GM23338 (cell line): ENCODE data around the gene INTU. TPM values are rescaled to one million over a fixed set of nuclear protein-coding genes. Genes with fewer than 3 reads are reported as not detected.
"Not testable (repeated sequence)": the region's sequence is repeated elsewhere in the genome, so short reads cannot be mapped to it uniquely, and the experiment has no call there.

Experiments
- ATAC-seq: fragments of 200-7000 bp; cut with Tn5 transposase; 3 replicates; pipeline ENCODE4 v1.9.1; 2020
- DNase-seq: peaks from one replicate; pipeline ENCODE4 v3.0.0-alpha.2; 2015; ENCODE audit warnings: low spot score
- H2AFZ ChIP-seq: fragments of 200-600 bp; sonication (generic); 2 replicates; pipeline ENCODE4 v1.8.0; 2016; ENCODE audit warnings: antibody characterized with exemption, mild to moderate bottlenecking, moderate library complexity
- H3F3A ChIP-seq: fragments of 200-600 bp; sonication (generic); replicated peaks from 2 replicates; pipeline ENCODE4 v1.8.0; 2017; ENCODE audit warnings: antibody characterized with exemption, mixed run types, low read depth
- H3K27ac ChIP-seq: fragments of 200-600 bp; sonication (generic); 2 replicates; pipeline ENCODE4 v1.6.1; 2016; ENCODE audit warnings: low read depth
- H3K27me3 ChIP-seq: fragments of 200-600 bp; sonication (generic); 2 replicates; pipeline ENCODE4 v1.8.0; 2016; ENCODE audit warnings: mild to moderate bottlenecking, mixed run types, moderate library complexity; ENCODE audit not compliant: insufficient read depth
- H3K36me3 ChIP-seq: fragments of 200-600 bp; sonication (generic); 2 replicates; pipeline ENCODE4 v1.8.0; 2016; ENCODE audit warnings: mild to moderate bottlenecking; ENCODE audit not compliant: insufficient read depth
- H3K4me1 ChIP-seq: fragments of 200-600 bp; sonication (generic); 2 replicates; pipeline ENCODE4 v1.8.0; 2016; ENCODE audit warnings: mild to moderate bottlenecking, moderate library complexity; ENCODE audit not compliant: insufficient read depth
- H3K4me2 ChIP-seq: fragments of 200-600 bp; sonication (generic); 2 replicates; pipeline ENCODE4 v1.7.1; 2017; ENCODE audit warnings: mixed run types
- H3K4me3 ChIP-seq: fragments of 200-600 bp; sonication (generic); 2 replicates; pipeline ENCODE4 v1.6.1; 2016; ENCODE audit warnings: mixed run types
- H3K79me2 ChIP-seq: fragments of 200-600 bp; sonication (generic); replicated peaks from 2 replicates; pipeline ENCODE4 v1.8.0; 2017; ENCODE audit warnings: mild to moderate bottlenecking; ENCODE audit not compliant: insufficient read depth
- H3K9me2 ChIP-seq: fragments of 200-600 bp; sonication (generic); 2 replicates; pipeline ENCODE4 v1.8.0; 2017; ENCODE audit not compliant: insufficient read depth
- H4K20me1 ChIP-seq: fragments of 200-600 bp; sonication (generic); replicated peaks from 2 replicates; pipeline ENCODE4 v1.8.0; 2017; ENCODE audit warnings: mild to moderate bottlenecking; ENCODE audit not compliant: insufficient read depth
- H3K27ac Mint-ChIP-seq: 2 replicates; pipeline ENCODE4 v1.8.0; 2020; ENCODE audit warnings: inconsistent platforms, mild to moderate bottlenecking, moderate library complexity, mixed read lengths
- H3K27me3 Mint-ChIP-seq: 3 replicates; pipeline ENCODE4 v1.8.0; 2022; ENCODE audit warnings: low read depth, mild to moderate bottlenecking, moderate library complexity, mixed read lengths, inconsistent platforms; ENCODE audit not compliant: insufficient read depth, poor library complexity
- H3K36me3 Mint-ChIP-seq: 3 replicates; pipeline ENCODE4 v1.8.0; 2021; ENCODE audit warnings: low read depth, mild to moderate bottlenecking, inconsistent platforms, moderate library complexity, mixed read lengths
- H3K4me1 Mint-ChIP-seq: 3 replicates; pipeline ENCODE4 v1.8.0; 2020; ENCODE audit warnings: mild to moderate bottlenecking, inconsistent platforms, mixed read lengths
- H3K4me3 Mint-ChIP-seq: 3 replicates; pipeline ENCODE4 v1.8.0; 2021; ENCODE audit warnings: moderate library complexity, mild to moderate bottlenecking, inconsistent platforms, mixed read lengths
- H3K9me3 Mint-ChIP-seq: 3 replicates; pipeline ENCODE4 v1.8.0; 2020; ENCODE audit warnings: moderate library complexity, mild to moderate bottlenecking, inconsistent platforms, mixed read lengths
- CREB1 ChIP-seq: fragments of 250-450 bp; sonication (Bioruptor Pico); IDR thresholded peaks from 2 replicates; pipeline ENCODE4 v1.5.0; 2020; ENCODE audit warnings: low read depth, mild to moderate bottlenecking, moderate library complexity
- CTCF ChIP-seq, 2 experiments: fragments of 200-600 bp in 1 of 2; sonication (generic) in 1 of 2; conservative IDR thresholded peaks; 2 replicates each; pipeline versions ENCODE4 v1.5.1 to v1.6.1; 2016 to 2017; ENCODE audit warnings: antibody characterized with exemption in 2 of 2, low read depth in 2 of 2, mild to moderate bottlenecking in 2 of 2, moderate library complexity in 1 of 2
- ETS1 ChIP-seq: IDR thresholded peaks from 2 replicates; pipeline ENCODE4 v1.6.1; 2016; ENCODE audit warnings: antibody characterized with exemption
- EZH2 ChIP-seq: fragments of 200-600 bp; sonication (generic); IDR thresholded peaks from one replicate; pipeline ENCODE4 v1.8.0; 2017; ENCODE audit warnings: antibody characterized with exemption, mild to moderate bottlenecking, low read depth; ENCODE audit not compliant: unreplicated experiment
- EZH2phosphoT487 ChIP-seq: fragments of 200-600 bp; sonication (generic); IDR thresholded peaks from one replicate; pipeline ENCODE4 v1.8.1; 2018; ENCODE audit warnings: antibody characterized with exemption; ENCODE audit not compliant: unreplicated experiment
- JUNB ChIP-seq: IDR thresholded peaks from one replicate; pipeline ENCODE4 v1.6.1; 2016; ENCODE audit warnings: antibody characterized with exemption; ENCODE audit not compliant: unreplicated experiment
- NANOG ChIP-seq: IDR thresholded peaks from 2 replicates; pipeline ENCODE4 v1.6.1; 2016; ENCODE audit warnings: antibody characterized with exemption, borderline replicate concordance
- STAT1 ChIP-seq: IDR thresholded peaks from one replicate; pipeline ENCODE4 v1.6.1; 2016; ENCODE audit warnings: antibody characterized with exemption; ENCODE audit not compliant: unreplicated experiment
- ZNF114 ChIP-seq: fragments of 250-450 bp; sonication (Bioruptor Pico); IDR thresholded peaks from 2 replicates; pipeline ENCODE4 v1.5.0; 2020; ENCODE audit warnings: mild to moderate bottlenecking, moderate library complexity
- ZNF331 ChIP-seq: fragments of 250-450 bp; sonication (Bioruptor Pico); IDR thresholded peaks from 2 replicates; pipeline ENCODE4 v1.5.0; 2020; ENCODE audit warnings: low read depth, mild to moderate bottlenecking, moderate library complexity
- polyA plus RNA-seq: library from polyadenylated mRNA; unstranded; fragments of >200 nt; fragmentation: Nextera tagmentation; extraction: Ambion mirVana; gene quantifications from 2 replicates; pipeline ENCODE4 v1.2.1, GENCODE V29; 2016
- total RNA-seq: library from RNA; depleted of rRNA; stranded (reverse); fragments of >200 nt; shearing (Covaris generic); gene quantifications from 2 replicates; pipeline ENCODE4 v1.2.3, GENCODE V29; 2014

The INTU gene
- total and polyA plus RNA-seq, 2 experiments from 2014 or later, result 10.3 to 16.6 TPM

- H3K9me2 ChIP-seq, result no peaks in the 10 kb centered on the region
- Mint-ChIP-seq H3K4me1 (peaks cover 4% of the 10 kb centered on the region), H3K4me3 (no peak overlapping the region), H3K36me3 (peaks cover 3% of the 10 kb centered on the region; the same call in 2 of the 3 replicates), H3K9me3 (peaks cover 8% of the 10 kb centered on the region), H3K27me3 (no peaks in the 10 kb centered on the region), H3K27ac (no peak overlapping the region)
- H3K36me3 ChIP-seq, result no peaks in the 10 kb centered on the region
- no peak overlapping the region for H3K4me3 ChIP-seq
- H3K4me2 ChIP-seq, result no peak overlapping the region
- no peak overlapping the region for H2AFZ ChIP-seq
- H3K27ac ChIP-seq, result no peak overlapping the region
- no peaks in the 10 kb centered on the region for H3K4me1 ChIP-seq
- peak; percentile 86 for DNase-seq
- no peak for TF ChIP-seq JUNB
- no peak for TF ChIP-seq CREB1
- no peak for TF ChIP-seq EZH2phosphoT487
- TF ChIP-seq CTCF (conservative IDR thresholded peaks at IDR 0.05; ENCODE audit: low read depth in 2 of 2), result peak; percentile 90 to 91
- TF ChIP-seq ZNF114 (CRISPR knock-in tag), result no peak
- no peaks in the 10 kb centered on the region for H3F3A ChIP-seq
- peak; percentile 99 for ATAC-seq
- H3K79me2 ChIP-seq, result no peaks in the 10 kb centered on the region
- H4K20me1 ChIP-seq, result no peaks in the 10 kb centered on the region
- H3K27me3 ChIP-seq, result no peaks in the 10 kb centered on the region
Measured at GRCh38 chr4:127586922-127587571, 45.7 kb upstream of the INTU start.

GRCh38 chr4:127589153-127589552 lies 43.6 kb upstream of the INTU start:
- H2AFZ ChIP-seq, result peak overlapping the region; percentile 63; the same call in 1 of the 2 replicates
- H3K36me3 Mint-ChIP-seq, DNase-seq, H3K79me2 ChIP-seq, H3K4me1 ChIP-seq, H3K4me3 ChIP-seq, H3K4me1 Mint-ChIP-seq, H3K4me3 Mint-ChIP-seq, H3K27me3 Mint-ChIP-seq, H3K36me3 ChIP-seq, H3K9me2 ChIP-seq, H3K9me3 Mint-ChIP-seq, ATAC-seq, H3K27me3 ChIP-seq, H4K20me1 ChIP-seq, H3K4me2 ChIP-seq, H3K27ac ChIP-seq, H3F3A ChIP-seq: not testable (repeated sequence)
- H3K27ac Mint-ChIP-seq, result peak overlapping the region; percentile 75; the same call in 1 of the 2 replicates

GRCh38 chr4:127598656-127599055 lies 34.1 kb upstream of the INTU start:
- ATAC-seq (no peak), DNase-seq (no peak)
- Histone ChIP-seq H3K36me3 (no peaks in the 10 kb centered on the region), H2AFZ (no peak overlapping the region), H4K20me1 (no peaks in the 10 kb centered on the region), H3K27me3 (no peaks in the 10 kb centered on the region), H3K79me2 (no peaks in the 10 kb centered on the region), H3K9me2 (no peaks in the 10 kb centered on the region), H3F3A (no peaks in the 10 kb centered on the region), H3K4me3 (no peak overlapping the region), H3K27ac (no peak overlapping the region), H3K4me2 (no peak overlapping the region), H3K4me1 (no peaks in the 10 kb centered on the region)
- H3K4me3 Mint-ChIP-seq, result no peak overlapping the region
- H3K9me3 Mint-ChIP-seq, result no peaks in the 10 kb centered on the region
- H3K27me3 Mint-ChIP-seq, result no peaks in the 10 kb centered on the region
- H3K36me3 Mint-ChIP-seq, result no peaks in the 10 kb centered on the region
- no peaks in the 10 kb centered on the region; the same call in 2 of the 3 replicates for H3K4me1 Mint-ChIP-seq
- no peak overlapping the region for H3K27ac Mint-ChIP-seq
- TF ChIP-seq CTCF (conservative IDR thresholded peaks at IDR 0.05; ENCODE audit: low read depth in 2 of 2) (no peak), JUNB (no peak), ZNF331 (no peak), STAT1 (no peak), NANOG (no peak), EZH2 (no peak), CREB1 (no peak), ETS1 (no peak)
